ENCODE measurements around the gene B3GNT7. TPM values are rescaled to one million over a fixed set of nuclear protein-coding genes. Genes with fewer than 3 reads are reported as not detected.

The B3GNT7 gene
- total and polyA plus RNA-seq, 4 experiments from 2014 or later = not detected

GRCh38 chr2:231412618-231412963, 17.1 kb downstream of the B3GNT7 start:
- H3K27me3 Mint-ChIP-seq = peaks cover 29 to 37% of the 10 kb centered on the region in 2 donors
- ChIA-PET CTCF (ENCODE audit: partially characterized antibody) (interaction anchor here (2.2 kb wide), 1 partner anchor 186 kb away, joined by 5 read pairs; no protein-coding TSS in a partner anchor), POLR2A (ENCODE audit: partially characterized antibody) (no interaction called here)
- no peaks in the 10 kb centered on the region for H3K36me3 ChIP-seq (ENCODE audit: insufficient read depth, low read length)
- H3K36me3 Mint-ChIP-seq = peaks cover 2 to 9% of the 10 kb centered on the region in 2 donors
- no peaks in the 10 kb centered on the region for H3K9me3 ChIP-seq (ENCODE audit: control insufficient read depth in 1 of 2, low read length in 2 of 2)
- H3K4me1 Mint-ChIP-seq = peaks cover 1 to 10% (median 5%) of the 10 kb centered on the region in 4 donors
- peak overlapping the region in 4 of 8 donors; percentile 29 to 44 (median 36) for H3K4me3 Mint-ChIP-seq
- H3K27ac Mint-ChIP-seq = no peak overlapping the region
- peaks cover 0 to 20% (median 8%) of the 10 kb centered on the region in 8 donors for H3K9me3 Mint-ChIP-seq
- H3K4me3 ChIP-seq (ENCODE audit: low read length in 2 of 2) = no peak overlapping the region
- peaks cover 12% of the 10 kb centered on the region for H3K4me1 ChIP-seq (ENCODE audit: insufficient read depth, low read length)
- H3K27me3 ChIP-seq (ENCODE audit: insufficient read depth, low read length) = peaks cover 14% of the 10 kb centered on the region
- intact Hi-C loops (cut with micrococcal nuclease) = no loop called here
- no peak overlapping the region for H3K27ac ChIP-seq (ENCODE audit: low read depth, low read length)
- no peak for DNase-seq

- H3K36me3 Mint-ChIP-seq = peaks cover 2 to 9% of the 10 kb centered on the region in 2 donors
- Histone ChIP-seq H3K27me3 (ENCODE audit: insufficient read depth, low read length) (peaks cover 14% of the 10 kb centered on the region), H3K4me3 (ENCODE audit: low read length in 2 of 2) (no peak overlapping the region), H3K27ac (ENCODE audit: low read depth, low read length) (no peak overlapping the region), H3K4me1 (ENCODE audit: insufficient read depth, low read length) (peaks cover 12% of the 10 kb centered on the region), H3K36me3 (ENCODE audit: insufficient read depth, low read length) (no peaks in the 10 kb centered on the region), H3K9me3 (ENCODE audit: control insufficient read depth in 1 of 2, low read length in 2 of 2) (no peaks in the 10 kb centered on the region)
- H3K9me3 Mint-ChIP-seq = peaks cover 0 to 20% (median 8%) of the 10 kb centered on the region in 8 donors
- POLR2A ChIA-PET (ENCODE audit: partially characterized antibody) = no interaction called here
- intact Hi-C loops (cut with micrococcal nuclease) = no loop called here
- no peak overlapping the region for H3K4me3 Mint-ChIP-seq
- peaks cover 28 to 36% of the 10 kb centered on the region in 2 donors for H3K27me3 Mint-ChIP-seq
- no peak for DNase-seq
- no peak overlapping the region for H3K27ac Mint-ChIP-seq
- CTCF ChIA-PET (ENCODE audit: partially characterized antibody) = interaction anchor here (2.2 kb wide), 1 partner anchor 187 kb away, joined by 5 read pairs; no protein-coding TSS in a partner anchor
- H3K4me1 Mint-ChIP-seq = peaks cover 1 to 10% (median 5%) of the 10 kb centered on the region in 4 donors
These were observed 17.9 kb downstream of the B3GNT7 start for GRCh38 chr2:231413456-231413855.

- POLR2A ChIA-PET (ENCODE audit: partially characterized antibody) = no interaction called here
- CTCF ChIA-PET (ENCODE audit: partially characterized antibody) = interaction anchor here (2.2 kb wide), 1 partner anchor 187 kb away, joined by 5 read pairs; no protein-coding TSS in a partner anchor
- H3K9me3 ChIP-seq (ENCODE audit: control insufficient read depth in 1 of 2, low read length in 2 of 2) = no peaks in the 10 kb centered on the region
- peaks cover 1 to 10% (median 5%) of the 10 kb centered on the region in 4 donors for H3K4me1 Mint-ChIP-seq
- H3K36me3 Mint-ChIP-seq = peaks cover 2 to 9% of the 10 kb centered on the region in 2 donors
- H3K27me3 Mint-ChIP-seq = peaks cover 28 to 33% of the 10 kb centered on the region in 2 donors
- intact Hi-C loops (cut with micrococcal nuclease) = no loop called here
- no peak overlapping the region for H3K27ac Mint-ChIP-seq
- no peaks in the 10 kb centered on the region for H3K36me3 ChIP-seq (ENCODE audit: insufficient read depth, low read length)
- H3K4me3 Mint-ChIP-seq = no peak overlapping the region
- no peak overlapping the region for H3K27ac ChIP-seq (ENCODE audit: low read depth, low read length)
- no peak for DNase-seq
- no peak overlapping the region for H3K4me3 ChIP-seq (ENCODE audit: low read length in 2 of 2)
- H3K4me1 ChIP-seq (ENCODE audit: insufficient read depth, low read length) = peaks cover 12% of the 10 kb centered on the region
- peaks cover 14% of the 10 kb centered on the region for H3K27me3 ChIP-seq (ENCODE audit: insufficient read depth, low read length)
- peaks cover 0 to 17% (median 8%) of the 10 kb centered on the region in 8 donors for H3K9me3 Mint-ChIP-seq
These were observed 18.5 kb downstream of the B3GNT7 start for GRCh38 chr2:231413921-231414476.

DNA sequence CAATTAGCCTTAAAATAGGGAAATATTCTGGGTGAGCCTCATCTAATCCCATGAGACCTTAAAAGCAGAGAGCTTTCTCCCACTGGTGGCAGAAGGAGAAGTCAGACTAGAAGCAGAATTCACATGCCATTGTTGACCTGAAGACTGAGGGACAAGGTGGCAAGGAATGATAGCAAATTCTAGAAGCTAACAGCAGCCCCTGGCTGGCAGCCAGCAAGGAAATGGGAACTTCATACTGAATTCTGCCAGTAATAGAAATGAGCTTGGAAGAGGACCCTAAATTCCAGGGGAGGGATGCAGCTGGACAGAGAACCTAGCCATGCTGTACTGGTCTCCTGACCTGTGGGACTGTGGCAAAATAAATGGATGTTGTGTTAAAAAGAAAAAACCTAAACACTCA, 19.5 kb downstream of the B3GNT7 start:
- Mint-ChIP-seq H3K9me3 (peaks cover 0 to 13% (median 8%) of the 10 kb centered on the region in 8 donors), H3K4me3 (no peak overlapping the region), H3K27me3 (peaks cover 28 to 30% of the 10 kb centered on the region in 2 donors), H3K4me1 (peaks cover 1 to 10% (median 5%) of the 10 kb centered on the region in 4 donors), H3K36me3 (peaks cover 2 to 7% of the 10 kb centered on the region in 2 donors), H3K27ac (no peak overlapping the region)
- H3K27me3 ChIP-seq (ENCODE audit: insufficient read depth, low read length) = peaks cover 14% of the 10 kb centered on the region
- ChIA-PET POLR2A (ENCODE audit: partially characterized antibody) (no interaction called here), CTCF (ENCODE audit: partially characterized antibody) (interaction anchor here (0.7 kb wide), 1 partner anchor 443 kb away, joined by 5 read pairs; no protein-coding TSS in a partner anchor)
- intact Hi-C loops (cut with micrococcal nuclease) = no loop called here
- H3K9me3 ChIP-seq (ENCODE audit: control insufficient read depth in 1 of 2, low read length in 2 of 2) = no peaks in the 10 kb centered on the region
- H3K27ac ChIP-seq (ENCODE audit: low read depth, low read length) = no peak overlapping the region
- H3K36me3 ChIP-seq (ENCODE audit: insufficient read depth, low read length) = no peaks in the 10 kb centered on the region
- no peak for DNase-seq
- no peak overlapping the region for H3K4me3 ChIP-seq (ENCODE audit: low read length in 2 of 2)
- H3K4me1 ChIP-seq (ENCODE audit: insufficient read depth, low read length) = peaks cover 12% of the 10 kb centered on the region

DNA sequence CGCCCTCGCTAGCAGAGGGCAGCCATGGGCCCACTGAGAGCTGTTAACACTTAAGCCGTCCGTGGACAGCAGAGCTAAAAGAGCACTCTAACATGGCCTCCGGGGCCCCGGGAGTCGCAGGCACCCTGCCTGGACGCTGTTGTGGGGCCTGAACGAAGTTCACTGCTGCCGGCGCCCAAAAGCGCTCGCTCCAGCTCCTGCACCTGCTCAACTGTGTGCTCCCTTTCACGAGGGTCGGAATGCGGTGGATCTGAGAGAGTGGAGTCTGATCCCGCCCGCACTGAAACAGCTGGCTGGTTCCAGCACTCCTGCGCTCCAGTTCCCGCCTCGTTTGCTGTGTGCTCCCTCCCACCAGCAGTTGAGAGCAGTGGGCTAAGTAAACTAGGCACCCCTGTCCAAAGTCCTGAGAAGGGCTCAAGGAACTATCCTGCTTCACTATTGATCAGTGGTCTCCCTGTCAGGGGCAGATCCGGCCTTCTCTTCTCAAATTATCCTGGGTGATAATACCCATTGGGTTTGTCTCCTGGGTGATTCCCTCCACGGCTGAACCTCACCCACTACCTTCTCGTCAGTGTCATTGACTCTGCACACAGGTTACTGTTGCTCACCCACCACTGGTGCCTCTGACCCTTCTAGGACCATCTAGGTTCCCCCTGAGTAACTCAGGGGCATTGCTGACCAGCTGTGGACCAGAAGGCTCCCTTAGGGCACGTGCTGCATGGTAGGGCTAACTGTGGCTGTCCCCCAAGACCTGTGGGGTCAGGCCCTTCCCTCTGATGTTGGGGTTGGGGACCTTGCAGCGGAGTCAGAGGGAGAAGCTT, 23.5 kb downstream of the B3GNT7 start:
- H3K36me3 Mint-ChIP-seq = no peaks in the 10 kb centered on the region

DNA sequence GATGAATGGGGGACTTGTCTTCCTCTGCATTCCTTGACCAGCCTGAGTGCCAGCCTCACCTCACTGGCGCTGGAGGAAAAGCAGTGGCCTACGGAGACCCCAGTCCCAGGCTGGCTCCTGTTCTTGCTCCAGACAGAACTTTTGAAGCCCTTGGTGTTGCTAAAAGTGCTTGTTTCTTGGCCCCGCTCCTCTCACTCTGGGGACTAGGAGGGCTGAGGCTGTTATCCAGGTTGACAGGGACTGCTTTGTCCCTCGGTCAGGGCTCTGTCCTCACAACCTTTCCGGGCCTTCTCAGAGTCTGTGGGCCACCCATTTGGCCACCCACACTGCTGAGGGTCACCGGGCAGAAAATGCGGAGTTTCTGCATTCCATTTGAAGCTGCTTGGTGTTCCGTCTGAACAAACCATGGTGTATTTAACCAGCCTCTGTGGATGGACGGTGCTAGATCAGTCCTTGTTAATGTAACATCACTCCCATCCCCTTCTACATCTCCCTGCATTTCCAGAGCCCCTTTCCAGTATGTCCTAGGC, 25.6 kb downstream of the B3GNT7 start:
- H3K4me1 ChIP-seq (ENCODE audit: insufficient read depth, low read length) = no peaks in the 10 kb centered on the region
- Mint-ChIP-seq H3K4me1 (peaks cover 3 to 11% (median 6%) of the 10 kb centered on the region in 4 donors), H3K9me3 (no peaks in the 10 kb centered on the region), H3K27me3 (no peaks in the 10 kb centered on the region), H3K27ac (no peak overlapping the region), H3K4me3 (no peak overlapping the region), H3K36me3 (no peaks in the 10 kb centered on the region)
- H3K36me3 ChIP-seq (ENCODE audit: insufficient read depth, low read length) = no peaks in the 10 kb centered on the region
- H3K27me3 ChIP-seq (ENCODE audit: insufficient read depth, low read length) = no peaks in the 10 kb centered on the region
- H3K9me3 ChIP-seq (ENCODE audit: control insufficient read depth in 1 of 2, low read length in 2 of 2) = no peaks in the 10 kb centered on the region
- ChIA-PET POLR2A (ENCODE audit: partially characterized antibody) (no interaction called here), CTCF (ENCODE audit: partially characterized antibody) (no interaction called here)
- no peak overlapping the region for H3K4me3 ChIP-seq (ENCODE audit: low read length in 2 of 2)
- intact Hi-C loops (cut with micrococcal nuclease) = no loop called here
- no peak overlapping the region for H3K27ac ChIP-seq (ENCODE audit: low read depth, low read length)
- no peak for DNase-seq

More for the DNA sequence above, 23.5 kb downstream of the B3GNT7 start:
- Histone ChIP-seq H3K27ac (ENCODE audit: low read depth, low read length) (no peak overlapping the region), H3K4me1 (ENCODE audit: insufficient read depth, low read length) (no peaks in the 10 kb centered on the region), H3K36me3 (ENCODE audit: insufficient read depth, low read length) (no peaks in the 10 kb centered on the region), H3K9me3 (ENCODE audit: control insufficient read depth in 1 of 2, low read length in 2 of 2) (no peaks in the 10 kb centered on the region), H3K27me3 (ENCODE audit: insufficient read depth, low read length) (peaks cover 3% of the 10 kb centered on the region), H3K4me3 (ENCODE audit: low read length in 2 of 2) (no peak overlapping the region)
- CTCF ChIA-PET (ENCODE audit: partially characterized antibody) = no interaction called here
- no peak for DNase-seq
- intact Hi-C loops (cut with micrococcal nuclease) = no loop called here
- Mint-ChIP-seq H3K27ac (no peak overlapping the region), H3K4me3 (no peak overlapping the region), H3K9me3 (no peaks in the 10 kb centered on the region), H3K27me3 (peaks cover 6 to 9% of the 10 kb centered on the region in 2 donors), H3K4me1 (no peaks in the 10 kb centered on the region)
- POLR2A ChIA-PET (ENCODE audit: partially characterized antibody) = no interaction called here

DNA sequence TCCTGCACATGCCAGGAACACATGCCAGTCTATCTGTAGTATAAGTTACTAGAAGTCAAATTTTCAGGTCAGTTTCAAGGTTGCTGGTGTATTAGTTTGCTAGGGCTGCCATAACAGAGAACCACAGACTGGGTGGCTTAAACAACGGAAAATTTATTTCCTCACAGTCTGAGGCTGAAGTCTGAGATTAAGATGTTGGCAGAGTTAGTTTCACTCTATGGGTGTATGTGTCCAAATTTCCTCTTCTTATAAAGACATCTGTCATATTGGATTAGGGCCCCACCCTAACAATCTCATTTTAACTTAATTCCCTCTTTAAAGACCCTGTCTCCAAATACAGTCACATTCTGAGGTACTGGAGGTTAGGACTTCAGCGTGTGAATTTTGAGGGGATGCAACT, 26.5 kb downstream of the B3GNT7 start:
- no peaks in the 10 kb centered on the region for H3K36me3 ChIP-seq (ENCODE audit: insufficient read depth, low read length)
- Mint-ChIP-seq H3K27ac (no peak overlapping the region), H3K36me3 (no peaks in the 10 kb centered on the region), H3K9me3 (peaks cover 0 to 1% (median 0%) of the 10 kb centered on the region in 8 donors), H3K4me3 (no peak overlapping the region), H3K4me1 (peaks cover 5 to 16% (median 11%) of the 10 kb centered on the region in 4 donors), H3K27me3 (no peaks in the 10 kb centered on the region)
- DNase-seq = no peak
- intact Hi-C loops (cut with micrococcal nuclease) = no loop called here
- CTCF ChIA-PET (ENCODE audit: partially characterized antibody) = no interaction called here
- POLR2A ChIA-PET (ENCODE audit: partially characterized antibody) = no interaction called here
- no peaks in the 10 kb centered on the region for H3K4me1 ChIP-seq (ENCODE audit: insufficient read depth, low read length)
- H3K4me3 ChIP-seq (ENCODE audit: low read length in 2 of 2) = no peak overlapping the region
- H3K9me3 ChIP-seq (ENCODE audit: control insufficient read depth in 1 of 2, low read length in 2 of 2) = no peaks in the 10 kb centered on the region
- no peak overlapping the region for H3K27ac ChIP-seq (ENCODE audit: low read depth, low read length)
- H3K27me3 ChIP-seq (ENCODE audit: insufficient read depth, low read length) = no peaks in the 10 kb centered on the region
